SK-N-SH (cell line): ENCODE measurements around the gene THOC6. TPM values are rescaled to one million over a fixed set of nuclear protein-coding genes. Genes with fewer than 3 reads are reported as not detected.

Experiments
- CTCF ChIA-PET: fragments of 300-600, 350-600 bp; formaldehyde crosslinking; extraction: SDS; loops from one replicate; lab custom pipeline; 2021; lab: Yijun Ruan, JAX
- POLR2A ChIA-PET: fragments of 350-600 bp; sonication (Branson Sonifier 250); formaldehyde crosslinking; extraction: SDS; loops from one replicate; lab custom pipeline; 2020; ENCODE audit warnings: antibody characterized with exemption, inconsistent platforms; lab: Yijun Ruan, JAX
- DNase-seq: peaks from one replicate; pipeline ENCODE4 v3.0.0; 2012
- H2AFZ ChIP-seq: fragments of 200-600 bp; sonication (generic); 2 replicates; pipeline ENCODE4 v1.8.1; 2016; ENCODE audit warnings: antibody characterized with exemption, mild to moderate bottlenecking, low read depth
- H3F3A ChIP-seq: fragments of 200-600 bp; sonication (generic); replicated peaks from 2 replicates; pipeline ENCODE3; 2016; ENCODE audit warnings: antibody characterized with exemption, mild to moderate bottlenecking; ENCODE audit not compliant: insufficient read depth
- H3K27ac ChIP-seq, 2 experiments: fragments of 200-500 bp in 1 of 2; fragments of 200-600 bp in 1 of 2; sonication (Bioruptor generic) in 1 of 2; sonication (generic), shearing (Covaris generic) in 1 of 2; 2 replicates each; pipeline versions ENCODE4 v1.5.1 to v1.6.1; 2014 to 2016; ENCODE audit warnings: low read depth in 2 of 2, inconsistent platforms in 1 of 2, low read length in 1 of 2, mild to moderate bottlenecking in 1 of 2, mixed read lengths in 1 of 2
- H3K27me3 ChIP-seq: fragments of 200-600 bp; sonication (generic), shearing (Covaris generic); 2 replicates; pipeline ENCODE4 v1.6.1; 2016; ENCODE audit warnings: mixed run types; ENCODE audit not compliant: insufficient read depth
- H3K36me3 ChIP-seq, 2 experiments: fragments of 200-500 bp in 1 of 2; fragments of 200-600 bp in 1 of 2; sonication (Bioruptor generic) in 1 of 2; sonication (generic) in 1 of 2; replicated peaks in 1 of 2; 2 replicates each; pipeline versions ENCODE3 to v1.5.1; 2014 to 2016; ENCODE audit warnings: low read length in 1 of 2, mild to moderate bottlenecking in 1 of 2; ENCODE audit not compliant: insufficient read depth in 2 of 2, control insufficient read depth in 1 of 2
- H3K4me1 ChIP-seq, 2 experiments: fragments of 200-500 bp in 1 of 2; fragments of 200-600 bp in 1 of 2; sonication (Bioruptor generic) in 1 of 2; sonication (generic), shearing (Covaris generic) in 1 of 2; 2 replicates each; pipeline versions ENCODE4 v1.5.1 to v1.6.1; 2014 to 2016; ENCODE audit warnings: low read depth in 1 of 2, low read length in 1 of 2, mixed run types in 1 of 2; ENCODE audit not compliant: insufficient read depth in 2 of 2, control insufficient read depth in 1 of 2
- H3K4me2 ChIP-seq: fragments of 200-600 bp; sonication (generic), shearing (Covaris generic); 2 replicates; pipeline ENCODE4 v1.6.1; 2017; ENCODE audit warnings: mixed run types
- H3K4me3 ChIP-seq, 2 experiments: fragments of 200-500 bp in 1 of 2; fragments of 200-600 bp in 1 of 2; sonication (Bioruptor generic) in 1 of 2; sonication (generic), shearing (Covaris generic) in 1 of 2; 2 replicates each; pipeline versions ENCODE4 v1.5.1 to v1.8.1; 2014 to 2016; ENCODE audit warnings: low read depth in 2 of 2, inconsistent platforms in 1 of 2, low read length in 1 of 2, mild to moderate bottlenecking in 1 of 2, mixed read lengths in 1 of 2, moderate library complexity in 1 of 2
- H3K79me2 ChIP-seq: fragments of 200-600 bp; sonication (generic); 2 replicates; pipeline ENCODE4 v1.8.1; 2017; ENCODE audit warnings: mild to moderate bottlenecking; ENCODE audit not compliant: insufficient read depth
- H3K9ac ChIP-seq: fragments of 200-600 bp; sonication (generic); 2 replicates; pipeline ENCODE4 v1.6.1; 2017; ENCODE audit warnings: mixed run types
- H3K9me2 ChIP-seq: fragments of 200-600 bp; sonication (generic); 2 replicates; pipeline ENCODE4 v1.6.1; 2017; ENCODE audit warnings: mixed run types
- H3K9me3 ChIP-seq: fragments of 200-600 bp; sonication (generic); 2 replicates; pipeline ENCODE4 v1.6.1; 2017; ENCODE audit warnings: mixed run types, mild to moderate bottlenecking, moderate library complexity
- H4K20me1 ChIP-seq: fragments of 200-600 bp; sonication (generic); 2 replicates; pipeline ENCODE4 v1.6.1; 2017; ENCODE audit warnings: mild to moderate bottlenecking, mixed run types; ENCODE audit not compliant: insufficient read depth
- CTCF ChIP-seq: fragments of 200-600 bp; sonication (generic); IDR thresholded peaks from 2 replicates; pipeline ENCODE4 v1.6.1; 2017; ENCODE audit warnings: antibody characterized with exemption, mild to moderate bottlenecking, moderate library complexity
- ELF1 ChIP-seq: IDR thresholded peaks from 2 replicates; pipeline ENCODE4 v1.4.0; 2012
- EP300 ChIP-seq, 2 experiments: IDR thresholded peaks; 2 replicates each; pipeline versions ENCODE4 v1.4.0 to v1.6.1; 2012; ENCODE audit warnings: borderline replicate concordance in 1 of 2, low read depth in 1 of 2, low read length in 1 of 2
- EZH2phosphoT487 ChIP-seq: fragments of 200-600 bp; sonication (generic); IDR thresholded peaks from 2 replicates; pipeline ENCODE4 v1.6.1; 2017; ENCODE audit warnings: low read depth, mixed run types, mild to moderate bottlenecking, antibody characterized with exemption, moderate library complexity, borderline replicate concordance
- GATA2 ChIP-seq: sonication (generic); formaldehyde crosslinking; IDR thresholded peaks from 2 replicates; pipeline ENCODE4 v1.5.0; 2020; ENCODE audit warnings: mild to moderate bottlenecking, missing genetic modification reagents
- MEF2A ChIP-seq: IDR thresholded peaks from 2 replicates; pipeline ENCODE4 v1.4.0; 2012; ENCODE audit warnings: low read depth, borderline replicate concordance
- RCOR1 ChIP-seq: fragments of 150-350 bp; IDR thresholded peaks from 2 replicates; pipeline ENCODE4 v1.6.1; 2017; ENCODE audit warnings: antibody characterized with exemption, low read length
- RXRA ChIP-seq: IDR thresholded peaks from 2 replicates; pipeline ENCODE4 v1.4.0; 2012; ENCODE audit warnings: low read depth, mild to moderate bottlenecking, borderline replicate concordance
- SIN3A ChIP-seq: IDR thresholded peaks from 2 replicates; pipeline ENCODE4 v1.6.1; 2012; ENCODE audit warnings: low read depth, mild to moderate bottlenecking, low read length, moderate library complexity, borderline replicate concordance
- TAF1 ChIP-seq: IDR thresholded peaks from 2 replicates; pipeline ENCODE4 v1.6.1; 2012; ENCODE audit warnings: low read depth, mild to moderate bottlenecking, low read length, moderate library complexity, borderline replicate concordance
- TCF12 ChIP-seq: IDR thresholded peaks from 2 replicates; pipeline ENCODE4 v1.4.0; 2012
- USF1 ChIP-seq: IDR thresholded peaks from 2 replicates; pipeline ENCODE4 v1.4.0; 2012; ENCODE audit warnings: low read depth, borderline replicate concordance
- USF2 ChIP-seq: fragments of 150-350 bp; IDR thresholded peaks from 2 replicates; pipeline ENCODE4 v1.6.1; 2017; ENCODE audit warnings: antibody characterized with exemption, low read length, low read depth, borderline replicate concordance
- YY1 ChIP-seq: IDR thresholded peaks from 2 replicates; pipeline ENCODE4 v1.4.0; 2012; ENCODE audit warnings: low read depth, mild to moderate bottlenecking
- WGBS: methylation state at CpG from one replicate; pipeline ENCODE4 v1.1.6; 2017; ENCODE audit warnings: low lambda C conversion rate; 5-methylcytosine and 5-hydroxymethylcytosine counted together
- polyA plus RNA-seq, 3 experiments: library from polyadenylated mRNA; depleted of rRNA; stranded (reverse); fragments of >200 nt; gene quantifications; 2 replicates each; pipeline ENCODE4 v1.2.3, GENCODE V29; 2012

THOC6 gene
- polyA plus RNA-seq, 1 of the 3 experiments (the other 2 are of a cell fraction), result 37.7 TPM

- TF ChIP-seq SIN3A (no peak), GATA2 (CRISPR knock-in tag) (no peak), EP300 (IDR thresholded peaks at IDR 0.05; ENCODE audit: borderline replicate concordance in 1 of 2, low read depth in 1 of 2, low read length in 1 of 2) (no peak), RCOR1 (no peak), CTCF (no peak), YY1 (no peak)
Observed at GRCh38 chr16:3010510-3010909, 13.3 kb upstream of the THOC6 start (continued).

- no peaks in the 10 kb centered on the region for H3K27me3 ChIP-seq
- CTCF ChIA-PET, result interaction anchor here (0.6 to 1.5 kb wide), 4 partner anchors 9 to 20 kb away, joined by 3 to 5 read pairs (median 4); no protein-coding TSS in a partner anchor
Observed at GRCh38 chr16:3012246-3012645, 11.6 kb upstream of the THOC6 start.

More at GRCh38 chr16:3012246-3012645, 11.6 kb upstream of the THOC6 start:
- Histone ChIP-seq H3K9ac (no peak overlapping the region), H3K9me2 (no peaks in the 10 kb centered on the region), H3K36me3 (no peaks in the 10 kb centered on the region), H3K79me2 (no peaks in the 10 kb centered on the region), H3K27ac (no peak overlapping the region), H4K20me1 (no peaks in the 10 kb centered on the region), H3K4me1 (no peaks in the 10 kb centered on the region), H3K9me3 (no peaks in the 10 kb centered on the region), H2AFZ (no peak overlapping the region), H3K4me3 (no peak overlapping the region), H3K4me2 (no peak overlapping the region), H3F3A (no peaks in the 10 kb centered on the region)
- POLR2A ChIA-PET, result no interaction called here
- TF ChIP-seq TAF1 (no peak), USF1 (no peak), USF2 (no peak), EZH2phosphoT487 (no peak), MEF2A (no peak), TCF12 (no peak), SIN3A (no peak), RXRA (no peak), ELF1 (no peak), YY1 (no peak)
- no peak for DNase-seq
- WGBS, result 68% methylated on average over 13 of the region's 19 CpGs
